ENCODE results near the gene CDC42EP2. TPM values are rescaled to one million over a fixed set of nuclear protein-coding genes. Genes with fewer than 3 reads are reported as not detected.
A peak's percentile ranks its signal among the peaks of the same experiment; 100 is the strongest.

The CDC42EP2 gene
- polyA plus RNA-seq, 1 of the 3 experiments (the other 2 are of a cell fraction), result 8.1 TPM

- POLR2A ChIA-PET, result interaction anchor here (1.0 to 2.4 kb wide), 3 partner anchors 13 to 170 kb away, joined by 4 to 14 read pairs (median 6); partner anchors contain the start of gene NEAT1
- Histone ChIP-seq H3F3A (replicated peaks; ENCODE audit: insufficient read depth) (peaks cover 18% of the 10 kb centered on the region), H3K9me3 (no peaks in the 10 kb centered on the region), H3K27ac (ENCODE audit: low read depth in 2 of 2, low read length in 1 of 2) (peak overlapping the region in 1 of 2 experiments; percentile 78; a peak in 2 of 4 replicates), H3K27me3 (ENCODE audit: insufficient read depth) (no peaks in the 10 kb centered on the region), H3K4me3 (ENCODE audit: low read depth in 2 of 2, low read length in 1 of 2) (peak overlapping the region; percentile 69 to 73), H2AFZ (ENCODE audit: low read depth) (no peak overlapping the region), H3K9ac (peak overlapping the region; percentile 90), H3K79me2 (ENCODE audit: insufficient read depth) (peaks cover 60% of the 10 kb centered on the region), H3K9me2 (no peaks in the 10 kb centered on the region), H3K36me3 (replicated peaks in 1 of 2; ENCODE audit: control insufficient read depth in 1 of 2, insufficient read depth in 2 of 2, low read length in 1 of 2) (peaks cover 8 to 18% of the 10 kb centered on the region in 2 experiments), H3K4me2 (peak overlapping the region; percentile 98), H3K4me1 (ENCODE audit: control insufficient read depth in 1 of 2, insufficient read depth in 2 of 2, low read depth in 1 of 2, low read length in 1 of 2) (peaks cover 5 to 7% of the 10 kb centered on the region in 2 experiments; a peak in 3 of 4 replicates), H4K20me1 (ENCODE audit: insufficient read depth) (peaks cover 49% of the 10 kb centered on the region)
- DNase-seq, result no peak
- 27% methylated on average over 5 of the region's 5 CpGs for WGBS (ENCODE audit: low lambda C conversion rate)
- TF ChIP-seq PBX3 (IDR thresholded peaks at IDR 0.05) (no peak), YY1 (IDR thresholded peaks at IDR 0.05; ENCODE audit: low read depth) (no peak), CTCF (IDR thresholded peaks at IDR 0.05) (no peak), MAX (IDR thresholded peaks at IDR 0.05; ENCODE audit: low read depth) (no peak), EP300 (IDR thresholded peaks at IDR 0.05; ENCODE audit: borderline replicate concordance in 1 of 2, low read depth in 1 of 2, low read length in 1 of 2) (no peak), ZBTB33 (IDR thresholded peaks at IDR 0.05; ENCODE audit: borderline replicate concordance, low read depth) (no peak), RCOR1 (IDR thresholded peaks at IDR 0.05; ENCODE audit: low read length) (no peak), EZH2phosphoT487 (IDR thresholded peaks at IDR 0.05; ENCODE audit: borderline replicate concordance, low read depth) (no peak), NRF1 (IDR thresholded peaks at IDR 0.05; ENCODE audit: low read depth, low read length) (no peak), CHD2 (IDR thresholded peaks at IDR 0.05; ENCODE audit: low read length, partially characterized antibody) (no peak), MEF2A (IDR thresholded peaks at IDR 0.05; ENCODE audit: borderline replicate concordance, low read depth) (no peak), GABPA (IDR thresholded peaks at IDR 0.05; ENCODE audit: low read depth) (no peak), SMC3 (IDR thresholded peaks at IDR 0.05; ENCODE audit: low read depth, low read length) (no peak), FOXM1 (IDR thresholded peaks at IDR 0.05; ENCODE audit: low read depth) (no peak), RAD21 (IDR thresholded peaks at IDR 0.05; ENCODE audit: low read length) (no peak), GATA2 (CRISPR knock-in tag; IDR thresholded peaks at IDR 0.05) (no peak), NFIC (IDR thresholded peaks at IDR 0.05; ENCODE audit: borderline replicate concordance) (no peak)
- CTCF ChIA-PET, result interaction anchor here (0.9 to 1.3 kb wide), 4 partner anchors 18 to 88 kb away, joined by 3 to 7 read pairs (median 4); no protein-coding TSS in a partner anchor
These were observed 20.1 kb downstream of the CDC42EP2 start for GRCh38 chr11:65334696-65335295.
